ENCODE results near the gene SORBS2.

The SORBS2 gene

GRCh38 chr4:185693548-185694215 is 118.3 kb downstream of the SORBS2 start:
- Histone ChIP-seq H2BK5ac (ENCODE audit: low read length) (no peak overlapping the region), H4K5ac (ENCODE audit: low read length) (no peak overlapping the region), H3K4ac (ENCODE audit: low read depth, low read length) (no peak overlapping the region), H4K8ac (ENCODE audit: low read depth, low read length) (no peak overlapping the region), H2AK5ac (ENCODE audit: low read length) (no peak overlapping the region), H2BK15ac (replicated peaks; ENCODE audit: low read depth) (no peak overlapping the region), H3K36me3 (ENCODE audit: control insufficient read depth, insufficient read depth, low read length) (no peaks in the 10 kb centered on the region), H3K4me2 (ENCODE audit: low read length) (no peak overlapping the region), H2BK120ac (ENCODE audit: low read depth, low read length) (no peak overlapping the region), H3K27ac (ENCODE audit: low read depth, low read length) (peak overlapping the region; percentile 12), H3K79me2 (ENCODE audit: control insufficient read depth, insufficient read depth, low read length) (no peaks in the 10 kb centered on the region), H3K9ac (ENCODE audit: low read length) (no peak overlapping the region), H3K27me3 (ENCODE audit: insufficient read depth, low read length, poor library complexity) (no peaks in the 10 kb centered on the region), H3K79me1 (ENCODE audit: low read length) (no peaks in the 10 kb centered on the region), H3K56ac (ENCODE audit: low read length) (no peak overlapping the region), H3K18ac (ENCODE audit: low read length) (no peak overlapping the region), H3K4me1 (ENCODE audit: control insufficient read depth, low read depth, low read length) (no peaks in the 10 kb centered on the region), H3K4me3 (ENCODE audit: low read length) (no peak overlapping the region), H3K23ac (ENCODE audit: low read length) (no peak overlapping the region)
- no CpG with 5 or more reads among the region's 12 CpGs for WGBS (ENCODE audit: extremely low coverage, insufficient coverage, low lambda C conversion rate)
- no peak for DNase-seq

GRCh38 chr4:185689407-185689806 is 122.6 kb downstream of the SORBS2 start:
- Histone ChIP-seq H3K4me3 (ENCODE audit: low read length) (no peak overlapping the region), H3K18ac (ENCODE audit: low read length) (no peak overlapping the region), H2BK120ac (ENCODE audit: low read depth, low read length) (no peak overlapping the region)

GRCh38 chr4:185685804-185686203 is 126.2 kb downstream of the SORBS2 start:
- no peak overlapping the region for H2BK15ac ChIP-seq (replicated peaks; ENCODE audit: low read depth)
- no peak overlapping the region for H3K18ac ChIP-seq (ENCODE audit: low read length)
- no peaks in the 10 kb centered on the region for H3K36me3 ChIP-seq (ENCODE audit: control insufficient read depth, insufficient read depth, low read length)
- H3K27me3 ChIP-seq (ENCODE audit: insufficient read depth, low read length, poor library complexity) = no peaks in the 10 kb centered on the region
- H3K4ac ChIP-seq (ENCODE audit: low read depth, low read length) = no peak overlapping the region
- no peaks in the 10 kb centered on the region for H3K79me2 ChIP-seq (ENCODE audit: control insufficient read depth, insufficient read depth, low read length)
- H3K4me2 ChIP-seq (ENCODE audit: low read length) = no peak overlapping the region
- H2AK5ac ChIP-seq (ENCODE audit: low read length) = no peak overlapping the region
- DNase-seq = no peak
- H3K9ac ChIP-seq (ENCODE audit: low read length) = no peak overlapping the region
- H3K4me1 ChIP-seq (ENCODE audit: control insufficient read depth, low read depth, low read length) = no peaks in the 10 kb centered on the region
- H4K8ac ChIP-seq (ENCODE audit: low read depth, low read length) = no peak overlapping the region
- 100% methylated on average over 1 of the region's 1 CpG for WGBS (ENCODE audit: extremely low coverage, insufficient coverage, low lambda C conversion rate)
- no peak overlapping the region for H3K23ac ChIP-seq (ENCODE audit: low read length)
- H3K79me1 ChIP-seq (ENCODE audit: low read length) = no peaks in the 10 kb centered on the region
- no peak overlapping the region for H2BK120ac ChIP-seq (ENCODE audit: low read depth, low read length)
- H3K27ac ChIP-seq (ENCODE audit: low read depth, low read length) = no peak overlapping the region
- H2BK5ac ChIP-seq (ENCODE audit: low read length) = no peak overlapping the region
- no peak overlapping the region for H3K56ac ChIP-seq (ENCODE audit: low read length)
- H4K5ac ChIP-seq (ENCODE audit: low read length) = no peak overlapping the region
- no peak overlapping the region for H3K4me3 ChIP-seq (ENCODE audit: low read length)

More at GRCh38 chr4:185689407-185689806, 122.6 kb downstream of the SORBS2 start:
- no peak overlapping the region for H4K8ac ChIP-seq (ENCODE audit: low read depth, low read length)
- no peak overlapping the region for H3K56ac ChIP-seq (ENCODE audit: low read length)
- no peak overlapping the region for H2BK5ac ChIP-seq (ENCODE audit: low read length)
- no peak overlapping the region for H2AK5ac ChIP-seq (ENCODE audit: low read length)
- H3K4me2 ChIP-seq (ENCODE audit: low read length) = no peak overlapping the region
- no peaks in the 10 kb centered on the region for H3K36me3 ChIP-seq (ENCODE audit: control insufficient read depth, insufficient read depth, low read length)
- H3K79me2 ChIP-seq (ENCODE audit: control insufficient read depth, insufficient read depth, low read length) = no peaks in the 10 kb centered on the region
- DNase-seq = no peak
- no peak overlapping the region for H3K9ac ChIP-seq (ENCODE audit: low read length)
- no peak overlapping the region for H4K5ac ChIP-seq (ENCODE audit: low read length)
- no peaks in the 10 kb centered on the region for H3K79me1 ChIP-seq (ENCODE audit: low read length)
- no peaks in the 10 kb centered on the region for H3K4me1 ChIP-seq (ENCODE audit: control insufficient read depth, low read depth, low read length)
- H3K27me3 ChIP-seq (ENCODE audit: insufficient read depth, low read length, poor library complexity) = no peaks in the 10 kb centered on the region
- WGBS (ENCODE audit: extremely low coverage, insufficient coverage, low lambda C conversion rate) = no CpG with 5 or more reads among the region's 9 CpGs
- H3K27ac ChIP-seq (ENCODE audit: low read depth, low read length) = no peak overlapping the region
- no peak overlapping the region for H2BK15ac ChIP-seq (replicated peaks; ENCODE audit: low read depth)
- no peak overlapping the region for H3K23ac ChIP-seq (ENCODE audit: low read length)
- H3K4ac ChIP-seq (ENCODE audit: low read depth, low read length) = no peak overlapping the region

GRCh38 chr4:185683896-185684295 is 128.1 kb downstream of the SORBS2 start:
- Histone ChIP-seq H2BK5ac (ENCODE audit: low read length) (no peak overlapping the region), H4K5ac (ENCODE audit: low read length) (no peak overlapping the region), H3K4me3 (ENCODE audit: low read length) (no peak overlapping the region), H3K27ac (ENCODE audit: low read depth, low read length) (no peak overlapping the region), H3K27me3 (ENCODE audit: insufficient read depth, low read length, poor library complexity) (no peaks in the 10 kb centered on the region), H2AK5ac (ENCODE audit: low read length) (no peak overlapping the region), H3K18ac (ENCODE audit: low read length) (no peak overlapping the region), H3K9ac (ENCODE audit: low read length) (no peak overlapping the region), H2BK120ac (ENCODE audit: low read depth, low read length) (no peak overlapping the region), H4K8ac (ENCODE audit: low read depth, low read length) (no peak overlapping the region), H3K4ac (ENCODE audit: low read depth, low read length) (no peak overlapping the region), H3K56ac (ENCODE audit: low read length) (no peak overlapping the region), H3K79me1 (ENCODE audit: low read length) (no peaks in the 10 kb centered on the region), H3K4me2 (ENCODE audit: low read length) (no peak overlapping the region), H3K36me3 (ENCODE audit: control insufficient read depth, insufficient read depth, low read length) (no peaks in the 10 kb centered on the region), H3K79me2 (ENCODE audit: control insufficient read depth, insufficient read depth, low read length) (no peaks in the 10 kb centered on the region), H3K4me1 (ENCODE audit: control insufficient read depth, low read depth, low read length) (no peaks in the 10 kb centered on the region), H2BK15ac (replicated peaks; ENCODE audit: low read depth) (no peak overlapping the region), H3K23ac (ENCODE audit: low read length) (no peak overlapping the region)
- no peak for DNase-seq
- no CpG with 5 or more reads among the region's 2 CpGs for WGBS (ENCODE audit: extremely low coverage, insufficient coverage, low lambda C conversion rate)

GRCh38 chr4:185683222-185683621 is 128.8 kb downstream of the SORBS2 start:
- H4K5ac ChIP-seq (ENCODE audit: low read length) = no peak overlapping the region
- H3K4me3 ChIP-seq (ENCODE audit: low read length) = no peak overlapping the region
- H3K36me3 ChIP-seq (ENCODE audit: control insufficient read depth, insufficient read depth, low read length) = no peaks in the 10 kb centered on the region
- H4K8ac ChIP-seq (ENCODE audit: low read depth, low read length) = no peak overlapping the region
- H3K23ac ChIP-seq (ENCODE audit: low read length) = no peak overlapping the region
- no peak overlapping the region for H2BK15ac ChIP-seq (replicated peaks; ENCODE audit: low read depth)
- no peaks in the 10 kb centered on the region for H3K27me3 ChIP-seq (ENCODE audit: insufficient read depth, low read length, poor library complexity)
- DNase-seq = no peak
- no peak overlapping the region for H3K56ac ChIP-seq (ENCODE audit: low read length)
- H2BK120ac ChIP-seq (ENCODE audit: low read depth, low read length) = no peak overlapping the region
- WGBS (ENCODE audit: extremely low coverage, insufficient coverage, low lambda C conversion rate) = no CpG with 5 or more reads among the region's 10 CpGs
- no peak overlapping the region for H2BK5ac ChIP-seq (ENCODE audit: low read length)
- no peak overlapping the region for H2AK5ac ChIP-seq (ENCODE audit: low read length)
- no peak overlapping the region for H3K18ac ChIP-seq (ENCODE audit: low read length)
- H3K79me1 ChIP-seq (ENCODE audit: low read length) = no peaks in the 10 kb centered on the region
- H3K9ac ChIP-seq (ENCODE audit: low read length) = no peak overlapping the region
- no peaks in the 10 kb centered on the region for H3K4me1 ChIP-seq (ENCODE audit: control insufficient read depth, low read depth, low read length)
- no peak overlapping the region for H3K4me2 ChIP-seq (ENCODE audit: low read length)
- H3K4ac ChIP-seq (ENCODE audit: low read depth, low read length) = no peak overlapping the region
- H3K79me2 ChIP-seq (ENCODE audit: control insufficient read depth, insufficient read depth, low read length) = no peaks in the 10 kb centered on the region
- no peak overlapping the region for H3K27ac ChIP-seq (ENCODE audit: low read depth, low read length)

GRCh38 chr4:185682236-185682635 is 129.8 kb downstream of the SORBS2 start:
- no peak overlapping the region for H2BK15ac ChIP-seq (replicated peaks; ENCODE audit: low read depth)
- no peak overlapping the region for H3K27ac ChIP-seq (ENCODE audit: low read depth, low read length)
- no peak overlapping the region for H4K8ac ChIP-seq (ENCODE audit: low read depth, low read length)
- no peak overlapping the region for H2BK120ac ChIP-seq (ENCODE audit: low read depth, low read length)
- no peaks in the 10 kb centered on the region for H3K79me1 ChIP-seq (ENCODE audit: low read length)
- H3K4me1 ChIP-seq (ENCODE audit: control insufficient read depth, low read depth, low read length) = no peaks in the 10 kb centered on the region
- no peak overlapping the region for H3K23ac ChIP-seq (ENCODE audit: low read length)
- no peaks in the 10 kb centered on the region for H3K79me2 ChIP-seq (ENCODE audit: control insufficient read depth, insufficient read depth, low read length)
- no peak overlapping the region for H4K5ac ChIP-seq (ENCODE audit: low read length)
- no peak overlapping the region for H3K56ac ChIP-seq (ENCODE audit: low read length)
- H2BK5ac ChIP-seq (ENCODE audit: low read length) = no peak overlapping the region
- no peak overlapping the region for H2AK5ac ChIP-seq (ENCODE audit: low read length)
- no peak overlapping the region for H3K18ac ChIP-seq (ENCODE audit: low read length)
- no peak overlapping the region for H3K9ac ChIP-seq (ENCODE audit: low read length)
- H3K36me3 ChIP-seq (ENCODE audit: control insufficient read depth, insufficient read depth, low read length) = no peaks in the 10 kb centered on the region
- H3K4me2 ChIP-seq (ENCODE audit: low read length) = no peak overlapping the region
- no CpG with 5 or more reads among the region's 5 CpGs for WGBS (ENCODE audit: extremely low coverage, insufficient coverage, low lambda C conversion rate)
- H3K4ac ChIP-seq (ENCODE audit: low read depth, low read length) = no peak overlapping the region
- no peak overlapping the region for H3K4me3 ChIP-seq (ENCODE audit: low read length)
- DNase-seq = no peak
- no peaks in the 10 kb centered on the region for H3K27me3 ChIP-seq (ENCODE audit: insufficient read depth, low read length, poor library complexity)
